HEK293 (cell line): ENCODE data around the gene HES3.

Source experiments
- EGR2 ChIP-seq: fragments of 450-650 bp; formaldehyde crosslinking; IDR thresholded peaks from 2 replicates; pipeline ENCODE4 v1.5.1; 2016; ENCODE audit warnings: low read depth, missing biosample characterization, missing genetic modification characterization
- FEZF1 ChIP-seq: fragments of 450-650 bp; formaldehyde crosslinking; IDR thresholded peaks from 2 replicates; pipeline ENCODE4 v1.5.1; 2016; ENCODE audit warnings: missing biosample characterization, missing genetic modification characterization
- GLIS2 ChIP-seq: fragments of 450-650 bp; formaldehyde crosslinking; IDR thresholded peaks from 2 replicates; pipeline ENCODE4 v1.5.1; 2016; ENCODE audit warnings: missing biosample characterization, missing genetic modification characterization
- HOXD13 ChIP-seq: sonication (generic); formaldehyde crosslinking; IDR thresholded peaks from 2 replicates; pipeline ENCODE4 v1.8.0; 2022; ENCODE audit warnings: missing genetic modification reagents, borderline replicate concordance
- KLF1 ChIP-seq: fragments of 450-650 bp; formaldehyde crosslinking; IDR thresholded peaks from 2 replicates; pipeline ENCODE4 v1.5.1; 2016; ENCODE audit warnings: missing biosample characterization, missing genetic modification characterization
- KLF10 ChIP-seq: fragments of 450-650 bp; IDR thresholded peaks from 2 replicates; pipeline ENCODE4 v1.5.1; 2018; ENCODE audit warnings: missing biosample characterization, mild to moderate bottlenecking, missing genetic modification characterization
- KLF16 ChIP-seq: fragments of 450-650 bp; formaldehyde crosslinking; IDR thresholded peaks from 2 replicates; pipeline ENCODE4 v1.5.1; 2017; ENCODE audit warnings: missing biosample characterization, missing genetic modification characterization
- KLF8 ChIP-seq: fragments of 450-650 bp; formaldehyde crosslinking; IDR thresholded peaks from 2 replicates; pipeline ENCODE4 v1.5.1; 2016; ENCODE audit warnings: missing biosample characterization, missing genetic modification characterization
- MEIS1 ChIP-seq: sonication (generic); formaldehyde crosslinking; IDR thresholded peaks from 2 replicates; pipeline ENCODE4 v1.8.1; 2022; ENCODE audit warnings: missing genetic modification reagents, mild to moderate bottlenecking, borderline replicate concordance
- OSR2 ChIP-seq: fragments of 450-650 bp; formaldehyde crosslinking; IDR thresholded peaks from 2 replicates; pipeline ENCODE4 v1.5.1; 2016; ENCODE audit warnings: missing biosample characterization, missing genetic modification characterization
- SCRT2 ChIP-seq: fragments of 450-650 bp; formaldehyde crosslinking; IDR thresholded peaks from 2 replicates; pipeline ENCODE4 v1.5.1; 2016; ENCODE audit warnings: missing biosample characterization, missing genetic modification characterization
- SP7 ChIP-seq: fragments of 450-650 bp; formaldehyde crosslinking; IDR thresholded peaks from 2 replicates; pipeline ENCODE4 v1.5.1; 2016; ENCODE audit warnings: missing biosample characterization, missing genetic modification characterization
- TCF7L2 ChIP-seq: IDR thresholded peaks from 2 replicates; pipeline ENCODE4 v1.6.1; 2011; ENCODE audit warnings: low read depth, mild to moderate bottlenecking, inconsistent platforms, low read length, moderate library complexity, borderline replicate concordance
- ZBTB17 ChIP-seq: fragments of 450-650 bp; formaldehyde crosslinking; IDR thresholded peaks from 2 replicates; pipeline ENCODE4 v1.5.1; 2016; ENCODE audit warnings: missing biosample characterization, missing genetic modification characterization
- ZBTB20 ChIP-seq: fragments of 450-650 bp; formaldehyde crosslinking; IDR thresholded peaks from 2 replicates; pipeline ENCODE4 v1.5.1; 2016; ENCODE audit warnings: missing biosample characterization, missing genetic modification characterization
- ZBTB21 ChIP-seq: fragments of 450-650 bp; formaldehyde crosslinking; IDR thresholded peaks from 2 replicates; pipeline ENCODE4 v1.5.1; 2017; ENCODE audit warnings: missing biosample characterization, missing genetic modification characterization
- ZFP3 ChIP-seq: fragments of 450-650 bp; formaldehyde crosslinking; IDR thresholded peaks from 2 replicates; pipeline ENCODE4 v1.5.1; 2016; ENCODE audit warnings: low read depth, missing biosample characterization, missing genetic modification characterization
- ZFP37 ChIP-seq: fragments of 450-650 bp; formaldehyde crosslinking; IDR thresholded peaks from 2 replicates; pipeline ENCODE4 v1.5.1; 2016; ENCODE audit warnings: missing biosample characterization, missing genetic modification characterization
- ZNF114 ChIP-seq: fragments of 450-650 bp; formaldehyde crosslinking; IDR thresholded peaks from 2 replicates; pipeline ENCODE4 v1.5.0; 2017; ENCODE audit warnings: missing biosample characterization, missing genetic modification characterization
- ZNF155 ChIP-seq: fragments of 450-650 bp; formaldehyde crosslinking; IDR thresholded peaks from 2 replicates; pipeline ENCODE4 v1.5.1; 2016; ENCODE audit warnings: missing biosample characterization, missing genetic modification characterization
- ZNF157 ChIP-seq: fragments of 450-650 bp; formaldehyde crosslinking; IDR thresholded peaks from 2 replicates; pipeline ENCODE4 v1.5.1; 2016; ENCODE audit warnings: missing biosample characterization, missing genetic modification characterization
- ZNF174 ChIP-seq: fragments of 450-650 bp; formaldehyde crosslinking; IDR thresholded peaks from 2 replicates; pipeline ENCODE4 v1.5.0; 2017; ENCODE audit warnings: missing biosample characterization, mild to moderate bottlenecking, missing genetic modification characterization
- ZNF248 ChIP-seq: fragments of 450-650 bp; formaldehyde crosslinking; IDR thresholded peaks from 2 replicates; pipeline ENCODE4 v1.5.1; 2017; ENCODE audit warnings: missing biosample characterization, missing genetic modification characterization
- ZNF404 ChIP-seq: fragments of 450-650 bp; formaldehyde crosslinking; IDR thresholded peaks from 2 replicates; pipeline ENCODE4 v1.5.1; 2017; ENCODE audit warnings: missing biosample characterization, missing genetic modification characterization
- ZNF416 ChIP-seq: fragments of 450-650 bp; formaldehyde crosslinking; IDR thresholded peaks from 2 replicates; pipeline ENCODE4 v1.5.1; 2016; ENCODE audit warnings: missing biosample characterization, missing genetic modification characterization
- ZNF514 ChIP-seq: fragments of 450-650 bp; formaldehyde crosslinking; IDR thresholded peaks from 2 replicates; pipeline ENCODE4 v1.5.1; 2016; ENCODE audit warnings: missing biosample characterization, missing genetic modification characterization
- ZNF530 ChIP-seq: fragments of 450-650 bp; formaldehyde crosslinking; IDR thresholded peaks from 2 replicates; pipeline ENCODE4 v1.5.1; 2016; ENCODE audit warnings: low read depth, missing biosample characterization, missing genetic modification characterization
- ZNF596 ChIP-seq: fragments of 450-650 bp; IDR thresholded peaks from 2 replicates; pipeline ENCODE4 v1.5.0; 2018; ENCODE audit warnings: missing biosample characterization, mild to moderate bottlenecking, missing genetic modification characterization, moderate library complexity
- ZNF621 ChIP-seq: fragments of 450-650 bp; formaldehyde crosslinking; IDR thresholded peaks from 2 replicates; pipeline ENCODE4 v1.5.1; 2017; ENCODE audit warnings: missing biosample characterization, missing genetic modification characterization
- ZNF629 ChIP-seq: fragments of 450-650 bp; formaldehyde crosslinking; IDR thresholded peaks from 2 replicates; pipeline ENCODE4 v1.5.1; 2017; ENCODE audit warnings: missing biosample characterization, missing genetic modification characterization
- ZNF768 ChIP-seq: fragments of 450-650 bp; formaldehyde crosslinking; IDR thresholded peaks from 2 replicates; pipeline ENCODE4 v1.5.1; 2018; ENCODE audit warnings: missing biosample characterization, mild to moderate bottlenecking, missing genetic modification characterization
- ZNF830 ChIP-seq: fragments of 450-650 bp; IDR thresholded peaks from 2 replicates; pipeline ENCODE4 v1.5.0; 2018; ENCODE audit warnings: missing biosample characterization, missing genetic modification characterization, low read depth, mild to moderate bottlenecking, moderate library complexity
- TF ChIP-seq, protein P1 (sequence below): fragments of 450-650 bp; formaldehyde crosslinking; IDR thresholded peaks from 2 replicates; pipeline ENCODE4 v1.5.1; 2016; ENCODE audit warnings: missing biosample characterization, missing genetic modification characterization
- TF ChIP-seq, protein P2 (sequence below): fragments of 450-650 bp; formaldehyde crosslinking; IDR thresholded peaks from 2 replicates; pipeline ENCODE4 v1.5.1; 2016; ENCODE audit warnings: missing biosample characterization, missing genetic modification characterization
- TF ChIP-seq, protein P3 (sequence below): fragments of 450-650 bp; formaldehyde crosslinking; IDR thresholded peaks from 2 replicates; pipeline ENCODE4 v1.5.1; 2016; ENCODE audit warnings: missing biosample characterization, missing genetic modification characterization
- TF ChIP-seq, protein P4 (sequence below): fragments of 450-650 bp; formaldehyde crosslinking; IDR thresholded peaks from 2 replicates; pipeline ENCODE4 v1.5.1; 2017; ENCODE audit warnings: missing biosample characterization, missing genetic modification characterization

HES3 gene

DNA sequence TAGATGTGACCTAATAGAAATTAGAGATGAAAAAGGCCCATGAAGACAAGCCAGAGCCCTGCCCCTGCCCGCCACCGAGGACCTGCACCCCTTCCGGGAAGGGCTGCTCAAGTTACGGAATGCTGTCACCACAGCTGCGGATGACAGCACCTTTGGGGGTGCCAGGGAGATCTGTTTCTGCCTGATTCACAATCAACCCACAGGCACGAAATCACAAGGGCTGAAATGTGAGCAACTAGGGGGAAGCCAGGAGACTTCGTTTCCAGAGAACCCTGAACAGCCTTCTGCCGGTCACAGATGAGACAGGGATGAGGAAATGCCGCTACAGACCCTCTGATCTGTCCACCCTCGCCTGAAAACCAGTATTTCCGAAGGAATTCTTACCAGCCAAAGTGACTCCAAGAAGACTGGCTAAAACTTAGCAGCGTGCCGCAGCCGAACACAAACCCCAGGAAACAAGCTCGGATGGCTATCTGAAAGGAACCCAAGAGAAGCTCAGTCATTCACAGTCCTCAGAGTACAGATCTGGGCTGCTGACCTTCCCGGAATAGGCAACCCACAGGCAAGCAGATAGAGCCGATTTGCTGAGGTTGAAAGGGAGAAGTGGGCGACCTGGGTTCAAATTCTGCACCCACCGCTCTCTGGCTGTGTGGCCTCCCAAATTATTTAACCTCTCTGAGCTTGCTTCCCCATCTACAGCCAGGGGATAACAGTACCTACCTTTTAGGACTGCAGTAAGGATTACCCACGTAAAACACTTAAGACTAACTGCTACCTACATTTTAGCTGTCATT, 9.3 kb upstream of the HES3 start (continued):
- peak; percentile 58; the same call in 1 of the 2 replicates for TF ChIP-seq FEZF1 (tag by site-specific recombination)
- no peak for TF ChIP-seq KLF10 (tag by site-specific recombination)
- peak; percentile 53 for TF ChIP-seq SP7 (tag by site-specific recombination)
- peak; percentile 54; the same call in 1 of the 2 replicates for TF ChIP-seq ZBTB20 (tag by site-specific recombination)
- TF ChIP-seq ZFP3 (tag by site-specific recombination) = no peak
- no peak for TF ChIP-seq EGR2 (tag by site-specific recombination)
- 0 out of 2 replicates have a peak, but pooled peaks have one; percentile 12 for TF ChIP-seq OSR2 (tag by site-specific recombination)
- no peak for TF ChIP-seq ZNF830
- TF ChIP-seq, protein P1, sequence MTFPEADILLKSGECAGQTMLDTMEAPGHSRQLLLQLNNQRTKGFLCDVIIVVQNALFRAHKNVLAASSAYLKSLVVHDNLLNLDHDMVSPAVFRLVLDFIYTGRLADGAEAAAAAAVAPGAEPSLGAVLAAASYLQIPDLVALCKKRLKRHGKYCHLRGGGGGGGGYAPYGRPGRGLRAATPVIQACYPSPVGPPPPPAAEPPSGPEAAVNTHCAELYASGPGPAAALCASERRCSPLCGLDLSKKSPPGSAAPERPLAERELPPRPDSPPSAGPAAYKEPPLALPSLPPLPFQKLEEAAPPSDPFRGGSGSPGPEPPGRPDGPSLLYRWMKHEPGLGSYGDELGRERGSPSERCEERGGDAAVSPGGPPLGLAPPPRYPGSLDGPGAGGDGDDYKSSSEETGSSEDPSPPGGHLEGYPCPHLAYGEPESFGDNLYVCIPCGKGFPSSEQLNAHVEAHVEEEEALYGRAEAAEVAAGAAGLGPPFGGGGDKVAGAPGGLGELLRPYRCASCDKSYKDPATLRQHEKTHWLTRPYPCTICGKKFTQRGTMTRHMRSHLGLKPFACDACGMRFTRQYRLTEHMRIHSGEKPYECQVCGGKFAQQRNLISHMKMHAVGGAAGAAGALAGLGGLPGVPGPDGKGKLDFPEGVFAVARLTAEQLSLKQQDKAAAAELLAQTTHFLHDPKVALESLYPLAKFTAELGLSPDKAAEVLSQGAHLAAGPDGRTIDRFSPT (tag by site-specific recombination) = no peak
- TF ChIP-seq, protein P2, sequence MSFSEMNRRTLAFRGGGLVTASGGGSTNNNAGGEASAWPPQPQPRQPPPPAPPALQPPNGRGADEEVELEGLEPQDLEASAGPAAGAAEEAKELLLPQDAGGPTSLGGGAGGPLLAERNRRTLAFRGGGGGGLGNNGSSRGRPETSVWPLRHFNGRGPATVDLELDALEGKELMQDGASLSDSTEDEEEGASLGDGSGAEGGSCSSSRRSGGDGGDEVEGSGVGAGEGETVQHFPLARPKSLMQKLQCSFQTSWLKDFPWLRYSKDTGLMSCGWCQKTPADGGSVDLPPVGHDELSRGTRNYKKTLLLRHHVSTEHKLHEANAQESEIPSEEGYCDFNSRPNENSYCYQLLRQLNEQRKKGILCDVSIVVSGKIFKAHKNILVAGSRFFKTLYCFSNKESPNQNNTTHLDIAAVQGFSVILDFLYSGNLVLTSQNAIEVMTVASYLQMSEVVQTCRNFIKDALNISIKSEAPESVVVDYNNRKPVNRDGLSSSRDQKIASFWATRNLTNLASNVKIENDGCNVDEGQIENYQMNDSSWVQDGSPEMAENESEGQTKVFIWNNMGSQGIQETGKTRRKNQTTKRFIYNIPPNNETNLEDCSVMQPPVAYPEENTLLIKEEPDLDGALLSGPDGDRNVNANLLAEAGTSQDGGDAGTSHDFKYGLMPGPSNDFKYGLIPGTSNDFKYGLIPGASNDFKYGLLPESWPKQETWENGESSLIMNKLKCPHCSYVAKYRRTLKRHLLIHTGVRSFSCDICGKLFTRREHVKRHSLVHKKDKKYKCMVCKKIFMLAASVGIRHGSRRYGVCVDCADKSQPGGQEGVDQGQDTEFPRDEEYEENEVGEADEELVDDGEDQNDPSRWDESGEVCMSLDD (tag by site-specific recombination) = 0 out of 2 replicates have a peak, but pooled peaks have one; percentile 35
- peak; percentile 79; the same call in 1 of the 2 replicates for TF ChIP-seq ZNF768 (tag by site-specific recombination)
- TF ChIP-seq, protein P3, sequence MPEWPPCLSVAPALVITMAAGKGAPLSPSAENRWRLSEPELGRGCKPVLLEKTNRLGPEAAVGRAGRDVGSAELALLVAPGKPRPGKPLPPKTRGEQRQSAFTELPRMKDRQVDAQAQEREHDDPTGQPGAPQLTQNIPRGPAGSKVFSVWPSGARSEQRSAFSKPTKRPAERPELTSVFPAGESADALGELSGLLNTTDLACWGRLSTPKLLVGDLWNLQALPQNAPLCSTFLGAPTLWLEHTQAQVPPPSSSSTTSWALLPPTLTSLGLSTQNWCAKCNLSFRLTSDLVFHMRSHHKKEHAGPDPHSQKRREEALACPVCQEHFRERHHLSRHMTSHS = no peak
- TF ChIP-seq ZNF248 = no peak
- TF ChIP-seq MEIS1 (CRISPR knock-in tag) = no peak
- TF ChIP-seq ZBTB21 = no peak
- no peak for TF ChIP-seq ZNF416
- TF ChIP-seq ZNF155 = no peak
- TF ChIP-seq KLF16 (tag by site-specific recombination) = no peak
- no peak for TF ChIP-seq TCF7L2
- TF ChIP-seq, protein P4, sequence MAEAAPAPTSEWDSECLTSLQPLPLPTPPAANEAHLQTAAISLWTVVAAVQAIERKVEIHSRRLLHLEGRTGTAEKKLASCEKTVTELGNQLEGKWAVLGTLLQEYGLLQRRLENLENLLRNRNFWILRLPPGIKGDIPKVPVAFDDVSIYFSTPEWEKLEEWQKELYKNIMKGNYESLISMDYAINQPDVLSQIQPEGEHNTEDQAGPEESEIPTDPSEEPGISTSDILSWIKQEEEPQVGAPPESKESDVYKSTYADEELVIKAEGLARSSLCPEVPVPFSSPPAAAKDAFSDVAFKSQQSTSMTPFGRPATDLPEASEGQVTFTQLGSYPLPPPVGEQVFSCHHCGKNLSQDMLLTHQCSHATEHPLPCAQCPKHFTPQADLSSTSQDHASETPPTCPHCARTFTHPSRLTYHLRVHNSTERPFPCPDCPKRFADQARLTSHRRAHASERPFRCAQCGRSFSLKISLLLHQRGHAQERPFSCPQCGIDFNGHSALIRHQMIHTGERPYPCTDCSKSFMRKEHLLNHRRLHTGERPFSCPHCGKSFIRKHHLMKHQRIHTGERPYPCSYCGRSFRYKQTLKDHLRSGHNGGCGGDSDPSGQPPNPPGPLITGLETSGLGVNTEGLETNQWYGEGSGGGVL (tag by site-specific recombination) = 0 out of 2 replicates have a peak, but pooled peaks have one; percentile 12
- TF ChIP-seq KLF8 (tag by site-specific recombination) = no peak
- no peak for TF ChIP-seq ZNF157
- TF ChIP-seq HOXD13 (CRISPR knock-in tag) = no peak
- no peak for TF ChIP-seq ZNF114 (tag by site-specific recombination)
- TF ChIP-seq ZNF174 (tag by site-specific recombination) = no peak
- TF ChIP-seq ZNF404 (tag by site-specific recombination) = no peak
- peak; percentile 80 for TF ChIP-seq ZBTB17 (tag by site-specific recombination)
- TF ChIP-seq GLIS2 (tag by site-specific recombination) = peak; percentile 49
- no peak for TF ChIP-seq ZNF621
- no peak for TF ChIP-seq ZNF596
- no peak for TF ChIP-seq KLF1 (tag by site-specific recombination)
- TF ChIP-seq ZNF629 = peak; percentile 77
- TF ChIP-seq ZFP37 (tag by site-specific recombination) = no peak
- TF ChIP-seq ZNF514 (tag by site-specific recombination) = no peak
- no peak for TF ChIP-seq ZNF530 (tag by site-specific recombination)
- TF ChIP-seq SCRT2 (tag by site-specific recombination) = no peak
